Tibial nerve (tissue), 4 donors: Measurements from ENCODE around the gene RALGAPB.

Experiments
- EP300 ChIP-seq, 2 donors: sonication (generic); formaldehyde crosslinking; IDR thresholded peaks; one replicate each; pipeline ENCODE4 v1.6.1; 2017; ENCODE audit warnings: antibody characterized with exemption in 2 of 2, mild to moderate bottlenecking in 1 of 2
- POLR2A ChIP-seq, 2 donors: fragments of 450-650 bp; IDR thresholded peaks; one replicate each; pipeline ENCODE4 v1.6.1; 2017; ENCODE audit warnings: antibody characterized with exemption in 2 of 2, mild to moderate bottlenecking in 2 of 2, moderate library complexity in 2 of 2
- TF ChIP-seq, protein P1 (sequence below), 5 experiments: fragments of 200-600 bp in 3 of 5; fragments of 450-650 bp in 2 of 5; sonication (generic) in 3 of 5; IDR thresholded peaks; one replicate each; pipeline ENCODE4 v1.5.1; 2016 to 2019; ENCODE audit warnings: antibody characterized with exemption in 5 of 5, mild to moderate bottlenecking in 3 of 5, moderate library complexity in 2 of 5

GRCh38 chr20:38426006-38426897, 46.4 kb upstream of the RALGAPB start:
- TF ChIP-seq, protein P1, sequence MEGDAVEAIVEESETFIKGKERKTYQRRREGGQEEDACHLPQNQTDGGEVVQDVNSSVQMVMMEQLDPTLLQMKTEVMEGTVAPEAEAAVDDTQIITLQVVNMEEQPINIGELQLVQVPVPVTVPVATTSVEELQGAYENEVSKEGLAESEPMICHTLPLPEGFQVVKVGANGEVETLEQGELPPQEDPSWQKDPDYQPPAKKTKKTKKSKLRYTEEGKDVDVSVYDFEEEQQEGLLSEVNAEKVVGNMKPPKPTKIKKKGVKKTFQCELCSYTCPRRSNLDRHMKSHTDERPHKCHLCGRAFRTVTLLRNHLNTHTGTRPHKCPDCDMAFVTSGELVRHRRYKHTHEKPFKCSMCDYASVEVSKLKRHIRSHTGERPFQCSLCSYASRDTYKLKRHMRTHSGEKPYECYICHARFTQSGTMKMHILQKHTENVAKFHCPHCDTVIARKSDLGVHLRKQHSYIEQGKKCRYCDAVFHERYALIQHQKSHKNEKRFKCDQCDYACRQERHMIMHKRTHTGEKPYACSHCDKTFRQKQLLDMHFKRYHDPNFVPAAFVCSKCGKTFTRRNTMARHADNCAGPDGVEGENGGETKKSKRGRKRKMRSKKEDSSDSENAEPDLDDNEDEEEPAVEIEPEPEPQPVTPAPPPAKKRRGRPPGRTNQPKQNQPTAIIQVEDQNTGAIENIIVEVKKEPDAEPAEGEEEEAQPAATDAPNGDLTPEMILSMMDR (IDR thresholded peaks at IDR 0.05), result no peak
- no peak for TF ChIP-seq POLR2A (IDR thresholded peaks at IDR 0.05)
- TF ChIP-seq EP300 (IDR thresholded peaks at IDR 0.05), result no peak
